Testis (tissue), 3 donors: ENCODE results near the gene SS18. TPM values are rescaled to one million over a fixed set of nuclear protein-coding genes. Genes with fewer than 3 reads are reported as not detected.

Experiments
- DNase-seq: peaks from one replicate; pipeline ENCODE4 v3.0.0-alpha.2; 2019
- H3K27ac ChIP-seq, 2 donors: fragments of 200-600 bp; sonication (generic); one replicate each; pipeline ENCODE4 v1.5.1; 2019
- H3K27me3 ChIP-seq: fragments of 200-600 bp; sonication (generic); one replicate; pipeline ENCODE4 v1.5.1; 2019
- H3K36me3 ChIP-seq: fragments of 200-600 bp; sonication (generic); one replicate; pipeline ENCODE4 v1.5.1; 2017; ENCODE audit warnings: low read depth; ENCODE audit errors: missing control alignments
- H3K4me1 ChIP-seq: fragments of 200-600 bp; sonication (generic); one replicate; pipeline ENCODE4 v1.5.1; 2019
- H3K4me3 ChIP-seq, 2 donors: fragments of 200-600 bp; sonication (generic); one replicate each; pipeline ENCODE4 v1.5.1; 2017 to 2019
- H3K9me3 ChIP-seq: fragments of 200-600 bp; sonication (generic); one replicate; pipeline ENCODE4 v1.5.1; 2017
- CTCF ChIP-seq, 3 experiments: fragments of 450-650 bp in 2 of 3; fragments of 200-600 bp in 1 of 3; sonication (generic) in 1 of 3; IDR thresholded peaks; one replicate each; pipeline ENCODE4 v1.5.1; 2016 to 2019; ENCODE audit warnings: antibody characterized with exemption in 3 of 3, mild to moderate bottlenecking in 2 of 3, moderate library complexity in 1 of 3
- POLR2A ChIP-seq: fragments of 450-650 bp; IDR thresholded peaks from one replicate; pipeline ENCODE4 v1.6.1; 2017; ENCODE audit warnings: antibody characterized with exemption, mild to moderate bottlenecking, moderate library complexity
- WGBS, 2 donors: methylation state at CpG; one replicate each; pipeline ENCODE4 v1.1.5; 2018; 5-methylcytosine and 5-hydroxymethylcytosine counted together
- intact Hi-C: fragments of 100-400 bp; cut with DNase I; formaldehyde crosslinking; loops from one replicate; pipeline ENCODE4 v1.15.1; 2023; ENCODE audit warnings: low total_unique reads
- polyA plus RNA-seq: library from polyadenylated mRNA; stranded (reverse); fragments of 350-450 nt; fragmentation: Illumina TruSeq; extraction: RNeasy Lipid Tissue Mini Kit (QIAGEN cat#74804); gene quantifications from one replicate; pipeline ENCODE4 v1.2.3, GENCODE V29; 2014; ENCODE audit warnings: low read depth, low replicate concordance; ENCODE audit not compliant: insufficient read depth
- total RNA-seq, 2 donors: library from RNA; depleted of rRNA; stranded (reverse); fragments of >200 nt; gene quantifications; one replicate each; pipeline ENCODE4 v1.2.3, GENCODE V29; 2016

Gene SS18
- total and polyA plus RNA-seq, 3 donors from 2014 or later: 81.9 to 242 (median 198) TPM

- WGBS, 2 donors: 54 to 55% methylated on average over 2 of the region's 2 CpGs
- H3K4me1 ChIP-seq: no peaks in the 10 kb centered on the region
- DNase-seq: no peak
Observed at GRCh38 chr18:25979369-25980040, 110.9 kb downstream of the SS18 start.

GRCh38 chr18:25976554-25976953 lies 113.9 kb downstream of the SS18 start:
- Histone ChIP-seq H3K27ac (no peak overlapping the region), H3K9me3 (no peaks in the 10 kb centered on the region), H3K36me3 (no peaks in the 10 kb centered on the region), H3K4me3 (no peak overlapping the region), H3K4me1 (no peaks in the 10 kb centered on the region), H3K27me3 (no peaks in the 10 kb centered on the region)
- TF ChIP-seq POLR2A (no peak), CTCF (IDR thresholded peaks at IDR 0.05) (no peak)
- WGBS, 2 donors: 71 to 73% methylated on average over 2 of the region's 2 CpGs
- intact Hi-C loops: no loop called here
- DNase-seq: no peak

More at GRCh38 chr18:25979369-25980040, 110.9 kb downstream of the SS18 start:
- H3K27me3 ChIP-seq: no peaks in the 10 kb centered on the region
- no peak overlapping the region for H3K27ac ChIP-seq
- H3K4me3 ChIP-seq: no peak overlapping the region
- intact Hi-C loops: no loop called here
- H3K9me3 ChIP-seq: no peaks in the 10 kb centered on the region
- no peaks in the 10 kb centered on the region for H3K36me3 ChIP-seq
- TF ChIP-seq POLR2A (no peak), CTCF (IDR thresholded peaks at IDR 0.05) (no peak)

- no peaks in the 10 kb centered on the region for H3K9me3 ChIP-seq
- no peak for TF ChIP-seq CTCF (IDR thresholded peaks at IDR 0.05)
- no peak for TF ChIP-seq POLR2A
- no peaks in the 10 kb centered on the region for H3K36me3 ChIP-seq
- no peak overlapping the region for H3K27ac ChIP-seq
- peak; percentile 35 for DNase-seq
- H3K4me3 ChIP-seq: no peak overlapping the region
- no peaks in the 10 kb centered on the region for H3K4me1 ChIP-seq
- no peaks in the 10 kb centered on the region for H3K27me3 ChIP-seq
- intact Hi-C loops: no loop called here
- 52 to 60% methylated on average over 1 of the region's 1 CpG for WGBS, 2 donors
Observed at GRCh38 chr18:25974630-25975077, 115.8 kb downstream of the SS18 start.

Other genes with a start within 250 kb of the SS18 start
- gene PSMA8, start 43.3 kb upstream of the SS18 start, total RNA-seq: 10 to 100 TPM; 13.1 to 20.1 TPM
- gene PSMA8, start 43.3 kb upstream of the SS18 start, polyA plus RNA-seq: 36.1 TPM
- 10 to 100 TPM; 55.9 to 57.5 TPM for gene TAF4B, start 135.8 kb upstream of the SS18 start, total RNA-seq
- 11.6 TPM for gene TAF4B, start 135.8 kb upstream of the SS18 start, polyA plus RNA-seq